ENCODE data around the gene PRSS50.

GRCh38 chr3:46742992-46743585 lies 25.4 kb upstream of the PRSS50 start:
- TF ChIP-seq CTCF (IDR thresholded peaks at IDR 0.05) = no peak
- no peak for TF ChIP-seq POLR2A (IDR thresholded peaks at IDR 0.05)

Data from vagina (tissue), 2 donors.